Ectodermal cell (in vitro differentiated cells): ENCODE measurements around the gene BCKDK.
"Not testable (repeated sequence)": the region's sequence is repeated elsewhere in the genome, so short reads cannot be mapped to it uniquely, and the experiment has no call there.

Experiments
- H3K27ac ChIP-seq: 2 replicates; pipeline ENCODE4 v1.7.0; 2013; ENCODE audit warnings: mild to moderate bottlenecking, low read depth, low read length; ENCODE audit not compliant: insufficient read depth, poor library complexity, severe bottlenecking
- H3K27me3 ChIP-seq: 2 replicates; pipeline ENCODE4 v1.7.0; 2013; ENCODE audit warnings: mild to moderate bottlenecking, low read length; ENCODE audit not compliant: insufficient read depth, control insufficient read depth, poor library complexity, severe bottlenecking
- H3K36me3 ChIP-seq: one replicate; pipeline ENCODE4 v1.7.0; 2013; ENCODE audit warnings: low read length; ENCODE audit not compliant: control insufficient read depth, insufficient read depth
- H3K4me1 ChIP-seq: one replicate; pipeline ENCODE4 v1.7.0; 2013; ENCODE audit warnings: low read length; ENCODE audit not compliant: control insufficient read depth, insufficient read depth
- H3K4me3 ChIP-seq: 2 replicates; pipeline ENCODE4 v1.7.0; 2013; ENCODE audit warnings: low read depth, low read length, control low read depth; ENCODE audit not compliant: insufficient read depth
- H3K9me3 ChIP-seq: 2 replicates; pipeline ENCODE4 v1.7.0; 2013; ENCODE audit warnings: mild to moderate bottlenecking, low read length, moderate library complexity; ENCODE audit not compliant: control insufficient read depth
- WGBS, 2 experiments: methylation state at CpG; one replicate each; pipeline ENCODE4 v1.1.7; 2013; ENCODE audit warnings: missing lambda C conversion rate in 2 of 2; 5-methylcytosine and 5-hydroxymethylcytosine counted together

Gene BCKDK

DNA sequence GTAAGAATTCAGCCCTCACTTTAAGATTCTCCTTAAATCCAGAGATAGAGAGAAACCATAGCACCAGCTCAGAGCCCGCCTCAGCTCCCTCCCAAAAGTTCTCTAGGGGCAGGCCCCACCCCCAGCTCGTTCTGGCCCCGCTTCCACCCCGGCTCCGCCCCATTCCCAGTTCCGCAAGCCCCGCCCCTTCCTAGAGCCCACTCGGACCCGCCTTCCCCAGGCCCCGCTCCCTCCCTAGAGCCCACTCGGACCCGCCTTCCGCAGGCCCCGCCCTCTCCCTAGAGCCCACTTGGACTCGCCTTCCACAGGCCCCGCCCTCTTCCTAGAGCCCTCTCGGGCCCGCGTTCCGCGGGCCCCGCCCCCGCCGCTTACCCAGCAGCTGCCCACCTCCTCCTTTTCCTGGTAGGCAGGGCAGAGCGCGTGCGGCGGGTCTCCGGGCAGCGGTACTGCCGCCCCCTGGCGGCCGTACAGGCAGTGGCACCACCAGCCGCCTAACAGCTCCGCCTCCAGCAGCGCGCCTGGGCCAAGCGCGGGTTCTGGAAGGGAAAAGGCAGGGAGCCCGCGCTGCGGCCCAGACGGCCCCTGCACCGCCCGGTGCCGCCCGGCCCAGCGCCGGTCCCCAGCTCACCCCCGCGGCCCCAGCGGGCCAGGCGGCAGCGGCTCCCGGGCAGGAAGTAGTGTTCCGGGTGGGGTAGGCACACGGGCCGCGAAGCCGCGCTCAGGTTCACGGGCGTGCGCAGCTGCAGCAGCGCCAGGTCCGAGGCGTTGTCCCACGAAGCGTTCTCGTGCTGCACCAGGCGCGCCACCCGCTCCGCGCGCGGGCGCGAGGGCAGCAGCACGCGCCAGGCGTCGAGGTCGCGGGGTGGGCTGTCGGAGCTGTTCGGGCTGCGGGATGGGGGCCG lies 34.2 kb downstream of the BCKDK start:
- H3K4me3 ChIP-seq, result peak overlapping the region; percentile 30
- H3K9me3 ChIP-seq, result no peaks in the 10 kb centered on the region
- H3K36me3 ChIP-seq, result no peaks in the 10 kb centered on the region
- H3K27me3 ChIP-seq, result peaks cover 21% of the 10 kb centered on the region
- 21% methylated on average over 89 of the region's 89 CpGs for WGBS, 2 experiments
- H3K4me1 ChIP-seq, result peaks cover 16% of the 10 kb centered on the region
- peak overlapping the region; percentile 69 for H3K27ac ChIP-seq

DNA sequence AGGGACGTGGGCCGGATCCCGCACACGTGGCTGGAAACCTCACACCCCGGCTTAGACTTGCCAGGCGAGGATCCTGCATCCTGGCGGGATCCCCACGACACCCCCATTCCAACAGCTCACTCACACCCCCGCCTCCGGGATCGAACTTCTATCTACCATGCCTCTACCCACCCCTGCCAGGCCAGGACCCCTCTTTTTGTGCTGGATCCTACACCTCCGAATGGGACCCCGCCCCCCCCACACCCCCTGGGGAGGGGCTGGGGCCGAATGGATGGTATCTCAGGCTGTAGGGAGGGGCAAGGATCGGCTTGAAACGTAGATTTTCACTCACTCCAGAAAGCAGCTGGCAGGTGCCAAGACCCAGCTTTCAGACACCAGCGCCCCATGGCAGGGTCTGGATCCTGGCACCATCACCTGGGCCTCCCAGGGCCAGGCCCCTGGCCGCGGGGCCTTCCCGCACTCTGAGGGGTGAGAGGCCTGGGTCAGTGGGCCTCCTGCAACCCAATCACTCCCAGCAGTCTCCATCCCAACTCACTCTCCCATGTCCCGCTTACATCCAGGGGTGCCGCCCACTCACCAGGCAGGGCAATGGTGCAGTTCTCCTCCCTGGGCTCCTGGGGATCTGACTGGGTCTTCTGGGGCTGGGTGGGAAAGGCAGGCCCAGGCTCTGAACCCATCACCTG lies 35.0 kb downstream of the BCKDK start:
- WGBS, 2 experiments, result 85% methylated on average over 22 of the region's 22 CpGs
- peaks cover 16% of the 10 kb centered on the region for H3K4me1 ChIP-seq
- H3K27me3 ChIP-seq, result peaks cover 29% of the 10 kb centered on the region
- H3K9me3 ChIP-seq, result no peaks in the 10 kb centered on the region
- no peak overlapping the region for H3K27ac ChIP-seq
- H3K36me3 ChIP-seq, result no peaks in the 10 kb centered on the region
- H3K4me3 ChIP-seq, result peak overlapping the region; percentile 30

DNA sequence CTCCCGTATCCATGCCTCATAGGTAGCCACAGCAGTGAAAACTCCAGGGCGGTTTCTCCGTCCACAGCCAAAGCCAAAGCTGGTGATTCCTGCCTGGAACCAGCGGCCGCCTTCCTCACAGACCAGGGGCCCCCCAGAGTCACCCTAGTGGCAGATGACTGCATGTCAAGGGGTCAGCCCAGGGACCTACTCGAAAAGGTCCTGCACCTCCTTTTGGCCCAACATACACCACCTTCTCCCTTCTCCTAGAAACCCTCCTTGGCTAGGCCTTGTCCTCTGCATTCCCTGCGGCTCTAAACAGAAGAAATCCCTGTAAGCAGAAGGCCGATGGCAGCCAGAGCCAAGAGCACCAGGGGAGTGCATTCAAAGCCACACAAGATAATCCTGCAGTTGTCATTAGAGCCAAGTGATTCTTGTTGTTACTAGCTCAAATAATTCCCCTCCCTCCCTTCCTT lies 35.5 kb downstream of the BCKDK start:
- Histone ChIP-seq H3K9me3 (no peaks in the 10 kb centered on the region), H3K4me1 (peaks cover 16% of the 10 kb centered on the region), H3K36me3 (no peaks in the 10 kb centered on the region), H3K4me3 (no peak overlapping the region), H3K27ac (no peak overlapping the region), H3K27me3 (peaks cover 35% of the 10 kb centered on the region)
- WGBS, 2 experiments, result 87 to 88% methylated on average over 8 of the region's 8 CpGs

DNA sequence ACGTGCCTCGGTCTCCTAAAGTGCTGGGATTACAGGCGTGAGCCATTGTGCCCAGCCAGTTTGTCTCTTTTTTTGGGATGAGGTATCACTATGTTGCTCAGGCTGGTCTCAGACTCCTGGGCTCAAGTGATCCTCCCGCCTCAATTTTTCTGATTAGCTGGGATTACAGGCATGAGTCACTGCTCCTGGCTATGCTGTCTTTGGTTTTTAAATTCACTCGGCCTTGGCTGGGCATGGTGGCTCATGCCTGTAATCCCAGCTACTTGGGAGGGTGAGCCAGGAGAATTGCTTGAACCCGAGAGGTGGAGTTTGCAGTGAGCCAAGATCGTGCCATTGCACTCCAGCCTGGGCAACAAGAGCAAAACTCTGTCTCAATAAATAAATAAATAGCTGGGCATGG lies 36.2 kb downstream of the BCKDK start:
- WGBS, 2 experiments, result 89 to 93% methylated on average over 7 of the region's 7 CpGs
- H3K27ac ChIP-seq, H3K4me3 ChIP-seq, H3K9me3 ChIP-seq, H3K36me3 ChIP-seq: not testable (repeated sequence)
- peaks cover 36% of the 10 kb centered on the region for H3K27me3 ChIP-seq
- peaks cover 13% of the 10 kb centered on the region for H3K4me1 ChIP-seq

DNA sequence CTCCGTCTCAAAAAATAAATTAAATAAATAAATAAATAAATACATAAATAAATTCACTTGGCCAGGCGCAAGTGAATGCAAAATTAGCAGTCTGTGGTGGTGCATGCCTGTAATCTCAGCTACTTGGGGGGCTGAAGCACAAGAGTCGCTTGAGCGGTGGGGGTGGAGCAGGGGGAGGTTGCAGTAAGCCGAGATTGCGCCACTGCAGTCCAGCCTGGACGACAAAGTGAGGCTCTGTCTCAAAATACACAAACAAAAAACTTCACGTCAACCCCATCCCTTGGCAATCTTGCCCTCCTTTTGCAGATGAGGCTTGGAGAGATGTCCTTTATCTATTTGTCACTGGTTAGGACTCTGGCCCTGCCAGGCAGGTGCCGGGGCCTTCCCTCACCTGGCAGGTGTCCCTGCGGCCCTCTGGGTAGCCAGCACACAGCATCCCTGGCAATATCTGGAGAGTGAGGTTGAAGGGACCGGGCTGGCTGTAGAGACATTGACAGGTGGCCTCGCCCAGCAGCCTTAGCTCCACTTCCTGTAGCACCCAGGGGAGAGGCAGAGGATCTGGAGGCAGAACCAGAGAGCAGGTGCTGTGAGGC lies 37.3 kb downstream of the BCKDK start:
- peaks cover 36% of the 10 kb centered on the region for H3K27me3 ChIP-seq

DNA sequence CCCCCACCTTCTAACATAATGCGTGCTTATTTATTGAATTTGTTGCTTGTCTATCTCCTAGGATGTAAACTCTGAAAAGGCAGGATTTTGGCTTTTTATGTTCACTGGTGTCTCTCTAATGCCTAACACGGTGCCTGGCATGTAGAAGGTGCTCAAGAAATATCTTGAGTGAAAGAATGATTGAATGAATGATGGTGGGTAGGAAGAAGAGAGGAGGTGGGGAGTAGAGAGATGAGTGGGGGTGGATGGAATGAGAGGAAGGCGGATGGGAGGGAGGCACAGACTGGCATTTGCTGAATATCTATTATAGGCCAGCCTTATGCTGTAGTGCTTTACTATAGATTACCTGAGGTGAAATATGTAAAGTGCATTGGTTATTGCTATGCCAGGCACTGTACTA lies 39.4 kb downstream of the BCKDK start:
- Histone ChIP-seq H3K9me3 (no peaks in the 10 kb centered on the region), H3K27ac (no peak overlapping the region), H3K4me3 (no peak overlapping the region), H3K27me3 (peaks cover 36% of the 10 kb centered on the region), H3K36me3 (no peaks in the 10 kb centered on the region), H3K4me1 (peaks cover 5% of the 10 kb centered on the region)
- WGBS, 2 experiments, result 92 to 93% methylated on average over 3 of the region's 3 CpGs

More for the DNA sequence above, 37.3 kb downstream of the BCKDK start:
- H3K4me1 ChIP-seq, result peaks cover 18% of the 10 kb centered on the region
- WGBS, 2 experiments, result 88 to 89% methylated on average over 11 of the region's 12 CpGs
- H3K36me3 ChIP-seq, result no peaks in the 10 kb centered on the region
- no peak overlapping the region for H3K4me3 ChIP-seq
- no peaks in the 10 kb centered on the region for H3K9me3 ChIP-seq
- H3K27ac ChIP-seq, result no peak overlapping the region

DNA sequence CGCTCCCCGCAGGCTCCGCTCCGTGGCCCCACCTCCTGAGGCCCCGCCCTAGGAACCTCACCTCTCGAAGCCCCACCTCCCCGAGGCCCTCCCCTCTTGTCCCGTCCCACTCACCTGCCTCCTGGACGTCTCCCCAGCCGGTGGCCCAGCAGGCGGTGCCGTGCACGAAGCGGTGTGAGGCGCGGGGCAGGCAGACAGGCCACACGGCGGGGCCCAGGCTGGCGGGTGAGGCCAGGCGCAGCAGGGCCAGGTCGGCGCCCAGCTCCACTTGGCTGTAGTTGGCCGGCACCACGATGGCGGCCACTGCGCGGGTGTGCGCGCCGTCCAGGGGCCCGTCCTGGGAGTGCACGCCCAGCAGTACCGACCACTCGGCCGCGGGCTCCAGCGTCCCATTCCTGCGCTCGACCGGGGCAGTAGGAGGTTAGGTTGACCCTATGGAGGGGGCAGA lies 40.1 kb downstream of the BCKDK start:
- Histone ChIP-seq H3K4me1 (peaks cover 5% of the 10 kb centered on the region), H3K4me3 (no peak overlapping the region), H3K9me3 (no peaks in the 10 kb centered on the region), H3K27me3 (peaks cover 32% of the 10 kb centered on the region), H3K27ac (no peak overlapping the region), H3K36me3 (no peaks in the 10 kb centered on the region)
- 43 to 46% methylated on average over 40 of the region's 40 CpGs for WGBS, 2 experiments

DNA sequence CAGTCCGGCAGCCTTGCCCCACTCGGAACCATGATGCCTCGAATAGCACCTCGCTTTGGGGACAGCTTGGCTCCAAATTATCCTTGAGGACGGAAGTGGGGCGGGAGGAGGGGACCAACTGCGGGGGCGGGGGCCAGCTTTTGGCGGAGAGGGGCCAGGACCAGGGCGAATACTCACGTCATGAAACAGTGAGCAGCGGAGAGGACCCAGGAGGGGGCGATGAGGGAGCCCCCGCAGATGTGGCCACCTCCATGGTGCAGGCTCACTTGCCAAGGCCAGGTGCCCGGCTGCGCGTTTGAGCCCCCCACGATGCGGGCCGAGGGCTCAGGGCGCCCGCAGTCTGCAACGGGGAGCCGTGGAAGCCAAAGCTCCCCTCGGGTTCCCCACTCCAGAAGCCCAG lies 40.7 kb downstream of the BCKDK start:
- Histone ChIP-seq H3K4me1 (peaks cover 5% of the 10 kb centered on the region), H3K9me3 (no peaks in the 10 kb centered on the region), H3K27ac (no peak overlapping the region), H3K27me3 (peaks cover 32% of the 10 kb centered on the region), H3K4me3 (no peak overlapping the region), H3K36me3 (no peaks in the 10 kb centered on the region)
- 91 to 93% methylated on average over 25 of the region's 25 CpGs for WGBS, 2 experiments

DNA sequence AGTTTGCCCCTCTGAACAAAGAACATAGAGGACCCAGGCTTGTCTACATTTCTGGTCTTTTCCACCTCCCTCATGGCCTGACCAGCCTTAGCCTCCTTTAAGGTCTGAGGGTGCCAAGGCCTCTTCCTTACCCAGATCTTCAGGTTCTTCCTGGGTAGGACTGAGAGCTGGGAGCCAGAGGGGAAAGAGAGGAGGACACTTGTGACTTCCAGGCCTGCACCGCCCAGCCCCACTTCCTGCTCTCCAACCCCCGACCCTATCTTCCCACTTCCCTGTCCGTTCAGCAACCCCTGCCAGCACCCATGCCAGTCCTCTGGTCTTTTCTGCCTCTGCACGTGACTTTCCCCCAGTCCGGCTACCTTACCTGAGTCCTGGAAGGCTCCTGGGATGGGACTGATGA lies 41.1 kb downstream of the BCKDK start:
- peaks cover 5% of the 10 kb centered on the region for H3K4me1 ChIP-seq
- H3K27ac ChIP-seq, result no peak overlapping the region
- 87 to 91% methylated on average over 5 of the region's 5 CpGs for WGBS, 2 experiments
- H3K27me3 ChIP-seq, result peaks cover 32% of the 10 kb centered on the region
- no peaks in the 10 kb centered on the region for H3K36me3 ChIP-seq
- no peak overlapping the region for H3K4me3 ChIP-seq
- no peaks in the 10 kb centered on the region for H3K9me3 ChIP-seq
